Kidney capillary endothelial cell (primary cell): Measurements from ENCODE around the gene RBM19.
A peak's percentile ranks its signal among the peaks of the same experiment; 100 is the strongest.

Experiments used
- DNase-seq: peaks from one replicate; pipeline ENCODE4 v3.0.0-alpha.2; 2018; ENCODE audit warnings: low spot score

The RBM19 gene

GRCh38 chr12:113776536-113776935 is 189.6 kb downstream of the RBM19 start:
- DNase-seq: no peak

DNA sequence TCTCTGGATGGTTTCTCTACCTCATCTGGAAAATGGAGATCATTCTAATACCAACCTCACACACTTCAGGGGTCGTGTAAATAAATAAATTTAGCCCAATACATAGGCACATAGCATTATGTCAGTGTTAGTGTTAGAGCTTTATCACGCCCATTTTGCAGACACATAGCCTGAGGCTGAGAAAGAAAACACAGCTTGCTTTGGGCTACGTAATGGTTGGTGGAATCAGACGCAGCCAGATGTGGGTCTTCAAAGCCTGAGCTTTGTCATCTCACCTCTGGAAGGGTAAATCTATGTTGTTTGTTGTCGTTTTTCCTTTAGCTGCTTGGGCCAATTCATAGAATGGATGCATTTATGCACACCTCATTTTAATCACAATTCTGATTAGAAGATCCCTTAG is 191.6 kb downstream of the RBM19 start:
- DNase-seq: no peak

- DNase-seq: no peak
These were observed 193.6 kb downstream of the RBM19 start for GRCh38 chr12:113772505-113773030.

- no peak for DNase-seq
These were observed 195.7 kb downstream of the RBM19 start for GRCh38 chr12:113770389-113770865.

GRCh38 chr12:113769305-113769704 is 196.8 kb downstream of the RBM19 start:
- DNase-seq: no peak

DNA sequence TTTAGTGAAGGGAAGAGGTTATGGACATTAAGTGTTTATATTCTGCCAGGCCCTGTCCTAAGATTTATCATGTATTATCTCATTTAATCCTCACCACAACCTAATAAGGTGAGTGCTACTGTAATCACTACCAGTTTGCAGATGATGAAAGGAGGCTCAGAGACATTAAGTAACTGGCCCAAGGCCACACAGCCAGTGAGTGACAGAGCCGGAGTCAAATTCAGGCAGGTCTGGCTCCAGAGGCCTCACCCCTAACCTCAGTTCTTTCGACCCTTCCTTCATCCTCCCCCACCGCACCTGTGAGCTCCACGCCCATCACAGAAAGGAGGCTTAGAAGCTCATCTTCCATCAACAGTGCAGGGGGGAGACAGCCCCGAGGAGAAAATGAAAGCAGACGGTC is 197.3 kb downstream of the RBM19 start:
- DNase-seq: no peak

DNA sequence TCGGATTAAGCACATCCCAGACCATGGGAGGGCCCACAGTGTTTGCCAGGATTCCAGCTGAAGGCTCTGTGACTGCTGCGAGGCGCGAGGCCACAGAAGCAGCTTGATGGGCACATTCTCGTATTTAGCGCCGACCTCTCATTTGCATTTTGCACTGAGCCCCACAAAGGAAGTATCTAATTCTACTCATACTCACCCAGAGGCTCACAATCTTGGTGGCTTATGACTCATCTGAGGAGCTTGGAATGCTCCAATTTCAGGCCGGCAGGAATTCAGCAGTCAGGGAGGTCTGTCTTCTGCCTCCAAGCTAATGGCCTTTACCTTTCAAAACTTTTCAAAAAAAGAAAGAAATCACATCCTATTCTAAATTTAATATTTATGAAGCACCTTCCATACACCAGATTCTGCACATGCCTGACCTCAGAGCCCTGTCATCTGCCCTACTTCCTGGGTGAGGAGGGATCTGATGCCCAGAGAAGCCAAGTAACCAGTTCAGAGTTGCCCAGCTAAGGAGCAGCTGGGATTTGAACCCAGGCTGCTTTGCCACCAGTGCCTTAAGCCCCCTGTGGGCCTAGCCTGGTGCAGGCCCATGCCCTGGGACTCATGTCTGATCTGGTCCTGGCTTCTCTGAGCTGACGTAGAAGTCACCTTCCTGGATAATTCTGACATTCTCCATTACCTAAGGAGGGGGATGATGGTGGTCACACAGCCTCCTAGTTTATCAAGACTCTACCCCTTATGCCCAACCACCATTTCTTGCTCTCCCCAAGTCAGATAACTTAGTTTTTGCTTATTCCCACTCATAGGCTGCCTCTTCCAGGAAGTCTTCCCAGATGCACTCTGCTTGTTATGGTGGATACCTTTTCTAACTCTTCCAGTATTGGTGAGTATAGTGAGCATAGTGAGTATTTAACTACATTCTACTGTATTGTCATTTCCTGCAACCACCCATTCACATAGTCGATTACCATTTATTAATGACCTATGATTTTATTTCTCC is 198.9 kb downstream of the RBM19 start:
- peak; percentile 46 for DNase-seq
